GM20000 (cell line): ENCODE data around the gene PCP2.

ENCODE experiments used
- DNase-seq: peaks from one replicate; pipeline ENCODE4 v3.0.0; 2012; ENCODE audit warnings: low spot score
- TF ChIP-seq, protein P1 (sequence below): IDR thresholded peaks from 2 replicates; pipeline ENCODE4 v1.5.1; 2012; ENCODE audit warnings: mild to moderate bottlenecking, control low read depth; ENCODE audit errors: extremely low read depth, missing control alignments

Gene PCP2

DNA sequence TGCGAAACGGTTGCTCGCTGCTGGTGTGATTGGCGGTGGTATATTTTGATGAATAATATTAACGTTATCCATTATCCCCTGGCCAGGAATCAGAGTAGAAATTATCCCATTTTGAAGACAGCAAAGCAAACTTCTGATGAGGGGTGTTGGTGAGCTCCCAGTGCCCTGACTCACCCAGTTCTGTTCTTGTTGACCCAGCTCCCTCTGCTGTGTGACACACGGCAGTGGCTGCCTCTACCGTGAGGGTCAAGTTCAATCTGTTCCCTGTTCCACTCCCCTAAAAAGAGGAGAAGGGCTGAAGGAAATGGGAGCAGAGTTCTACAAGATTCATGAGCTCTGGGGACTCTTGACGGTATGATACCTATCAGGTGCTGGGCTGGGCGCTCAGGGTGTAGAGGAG lies 35.8 kb downstream of the PCP2 start:
- TF ChIP-seq, protein P1, sequence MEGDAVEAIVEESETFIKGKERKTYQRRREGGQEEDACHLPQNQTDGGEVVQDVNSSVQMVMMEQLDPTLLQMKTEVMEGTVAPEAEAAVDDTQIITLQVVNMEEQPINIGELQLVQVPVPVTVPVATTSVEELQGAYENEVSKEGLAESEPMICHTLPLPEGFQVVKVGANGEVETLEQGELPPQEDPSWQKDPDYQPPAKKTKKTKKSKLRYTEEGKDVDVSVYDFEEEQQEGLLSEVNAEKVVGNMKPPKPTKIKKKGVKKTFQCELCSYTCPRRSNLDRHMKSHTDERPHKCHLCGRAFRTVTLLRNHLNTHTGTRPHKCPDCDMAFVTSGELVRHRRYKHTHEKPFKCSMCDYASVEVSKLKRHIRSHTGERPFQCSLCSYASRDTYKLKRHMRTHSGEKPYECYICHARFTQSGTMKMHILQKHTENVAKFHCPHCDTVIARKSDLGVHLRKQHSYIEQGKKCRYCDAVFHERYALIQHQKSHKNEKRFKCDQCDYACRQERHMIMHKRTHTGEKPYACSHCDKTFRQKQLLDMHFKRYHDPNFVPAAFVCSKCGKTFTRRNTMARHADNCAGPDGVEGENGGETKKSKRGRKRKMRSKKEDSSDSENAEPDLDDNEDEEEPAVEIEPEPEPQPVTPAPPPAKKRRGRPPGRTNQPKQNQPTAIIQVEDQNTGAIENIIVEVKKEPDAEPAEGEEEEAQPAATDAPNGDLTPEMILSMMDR: no peak
- DNase-seq: peak; percentile 5

DNA sequence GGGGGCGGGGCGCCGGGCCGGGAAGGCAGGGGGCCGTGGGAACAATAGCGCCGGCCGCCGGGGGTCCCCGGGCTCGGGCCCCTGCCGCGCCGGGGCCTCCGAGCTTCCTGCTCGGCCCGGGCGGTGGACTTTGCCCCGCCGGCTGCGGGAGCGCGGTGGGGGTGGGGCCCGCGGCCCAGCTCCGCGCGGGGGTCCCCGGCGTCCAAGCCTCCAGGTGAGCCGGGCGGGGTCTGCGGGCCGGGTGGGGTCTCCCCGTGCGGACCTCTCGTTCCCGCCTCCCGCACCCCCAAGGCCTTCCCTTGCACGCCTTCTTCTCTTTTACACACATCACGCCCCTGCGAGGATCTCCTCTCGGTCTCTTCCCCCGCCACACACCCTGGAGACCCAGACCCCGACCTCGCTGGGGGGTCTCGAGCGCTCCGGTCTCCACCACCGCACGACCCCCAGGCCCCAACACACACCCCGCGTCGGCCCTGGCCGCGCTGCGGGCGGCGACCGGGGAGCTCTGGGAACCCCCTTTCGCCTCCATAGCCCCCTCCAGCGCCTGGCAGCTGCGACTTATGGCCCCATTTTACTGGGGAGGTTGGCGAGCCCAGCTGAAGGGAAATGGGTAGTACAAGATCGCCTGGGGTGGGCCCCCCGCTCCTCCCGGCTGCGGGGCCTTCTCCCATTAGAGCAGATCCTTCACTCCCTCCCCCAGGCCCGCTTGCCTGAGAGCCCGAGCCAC lies 37.1 kb downstream of the PCP2 start:
- DNase-seq: peak; percentile 68
- TF ChIP-seq, protein P1: no peak

DNA sequence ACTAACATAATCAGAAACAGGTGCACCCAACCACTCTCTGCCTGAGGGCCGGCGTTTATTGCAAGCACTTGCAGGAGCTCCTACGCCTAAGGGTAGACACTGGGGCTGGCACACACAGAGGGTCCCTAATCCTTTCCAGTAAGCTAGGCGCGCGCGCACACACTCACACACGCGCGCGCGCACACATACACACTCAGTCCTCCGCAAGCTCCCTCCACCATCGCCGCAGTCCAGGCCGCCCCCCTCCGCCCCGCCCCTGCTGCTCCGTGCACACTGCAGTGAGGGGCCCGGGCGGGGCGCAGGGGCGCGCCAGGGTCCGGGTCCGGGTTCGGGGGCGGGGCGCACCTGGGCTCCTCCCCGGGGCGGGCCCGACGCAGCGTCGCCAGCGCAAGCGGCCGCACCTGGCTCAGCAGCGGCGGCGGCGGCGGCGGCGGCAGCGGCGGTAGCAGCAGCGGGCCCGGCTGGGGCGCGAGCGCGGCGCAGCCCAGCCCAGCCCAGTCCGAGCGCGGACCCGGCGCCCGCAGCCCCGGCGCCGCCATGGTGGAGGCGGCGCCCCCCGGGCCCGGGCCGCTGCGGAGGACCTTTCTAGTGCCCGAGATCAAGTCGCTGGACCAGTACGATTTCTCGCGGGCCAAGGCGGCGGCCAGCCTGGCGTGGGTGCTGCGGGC lies 37.9 kb downstream of the PCP2 start, which contains the start of gene CAMSAP3:
CAMSAP3 (plus strand) TSS at position 398 of the 668 bp plus-strand sequence; CDS start at position 538, 140 bp downstream.
- DNase-seq: peak; percentile 90
- TF ChIP-seq, protein P1: no peak

DNA sequence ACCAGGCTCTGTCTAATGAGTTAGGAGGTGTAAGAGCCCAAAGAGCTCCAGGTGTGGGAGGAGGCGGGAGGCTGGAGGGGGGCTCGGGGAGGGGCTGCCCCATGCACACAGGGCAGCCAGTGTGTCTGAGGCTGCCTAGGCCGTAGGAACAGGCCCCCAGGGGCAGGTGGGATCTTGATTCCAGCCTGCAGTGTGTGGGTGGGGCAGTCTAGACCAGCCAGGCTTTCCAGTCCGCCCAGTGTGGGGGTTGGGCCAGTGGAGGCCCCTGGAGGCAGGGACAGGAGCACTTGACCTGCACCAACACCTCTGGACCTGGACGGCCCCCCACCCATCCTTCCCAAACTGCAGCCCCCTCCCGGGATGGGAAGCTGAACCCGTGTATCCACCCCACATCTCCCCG lies 43.3 kb downstream of the PCP2 start:
- DNase-seq: no peak
- TF ChIP-seq, protein P1: no peak

DNA sequence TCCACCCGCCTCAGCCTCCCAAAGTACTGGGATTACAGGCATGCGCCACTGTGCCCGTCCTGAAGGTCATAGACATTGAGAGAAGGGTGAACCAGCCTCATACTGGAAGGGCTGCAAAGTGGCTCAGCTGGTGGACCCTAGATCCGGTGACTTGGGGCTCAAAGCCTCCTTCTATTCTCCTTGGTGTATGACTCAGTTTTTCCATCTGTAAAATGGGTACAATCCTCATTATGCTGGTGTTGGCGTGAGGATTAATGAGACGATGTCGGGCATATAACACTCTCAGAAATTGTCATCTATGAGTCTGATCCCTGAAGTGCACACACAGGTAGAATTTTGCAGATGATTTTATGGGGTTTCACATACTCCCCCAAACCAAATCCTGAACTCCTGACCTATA lies 43.7 kb downstream of the PCP2 start:
- no peak for DNase-seq
- TF ChIP-seq, protein P1: no peak

DNA sequence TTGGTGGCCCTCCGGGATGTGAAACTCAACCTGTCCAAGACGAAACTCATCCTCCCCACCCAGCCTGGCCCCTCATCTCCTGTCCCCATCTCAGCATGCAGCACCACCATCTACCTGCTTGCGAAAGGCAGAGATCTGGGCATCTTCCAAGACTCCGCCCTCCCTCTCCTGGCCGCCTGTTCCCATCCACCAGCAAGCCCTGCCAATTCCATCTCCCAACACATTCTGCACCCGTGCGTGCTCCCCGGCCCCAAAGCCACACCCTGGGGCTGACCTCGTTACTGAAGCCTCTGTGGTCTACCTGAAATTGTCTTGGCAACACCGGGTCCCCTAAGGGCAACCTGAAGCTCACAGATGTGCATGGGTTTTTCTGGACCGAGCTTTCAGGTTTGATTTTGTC lies 51.1 kb downstream of the PCP2 start:
- DNase-seq: no peak
- TF ChIP-seq, protein P1: no peak
